ENCODE measurements around the gene MMP8. TPM values are rescaled to one million over a fixed set of nuclear protein-coding genes. Genes with fewer than 3 reads are reported as not detected.
A peak's percentile ranks its signal among the peaks of the same experiment; 100 is the strongest.

MMP8 gene
- total RNA-seq (2021; ENCODE audit: unreplicated experiment) (not detected), Bru-seq, nascent RNA (not detected), BruChase-seq, experiment 1, labeled RNA remaining after a 6-hour chase (percentile 12 among the genes with signal in this experiment), BruChase-seq, experiment 2, labeled RNA remaining after a 2-hour chase (percentile 6 among the genes with signal in this experiment)
- polyA plus RNA-seq (2012): 0.03 TPM in 1 of 2 replicates, not detected in the other
- long read RNA-seq: 0 reads

- no TSS peak for BruUV-seq (replicated peaks)
Measured at GRCh38 chr11:102724904-102725500, at the start of gene MMP8. Gene MMP8, minus strand, starts transcription at chr11:102724954. Its CDS starts 99 bp downstream, at chr11:102724855.

More at GRCh38 chr11:102724904-102725500, at the start of gene MMP8:
- Histone ChIP-seq H3K4me2 (ENCODE audit: low read length) (no peak within 1 kb of the TSS), H3K27me3 (ENCODE audit: insufficient read depth, low read length) (no peaks in the 10 kb centered on the region), H3K79me2 (ENCODE audit: insufficient read depth, low read length) (no peaks in the 10 kb centered on the region), H3K9me2 (ENCODE audit: insufficient read depth) (no peaks in the 10 kb centered on the region), H3K36me3 (ENCODE audit: control insufficient read depth in 1 of 2, insufficient read depth in 2 of 2, low read length in 2 of 2) (no peaks in the 10 kb centered on the region), H2AFZ (ENCODE audit: low read depth, low read length, poor library complexity, severe bottlenecking) (no peak within 1 kb of the TSS), H4K20me1 (ENCODE audit: insufficient read depth) (no peaks in the 10 kb centered on the region), H3K9me3 (ENCODE audit: control insufficient read depth in 1 of 2, insufficient read depth in 1 of 2, low read depth in 1 of 2, low read length in 2 of 2) (no peaks in the 10 kb centered on the region), H3K4me1 (ENCODE audit: control insufficient read depth in 1 of 2, insufficient read depth in 2 of 2, low read length in 2 of 2) (no peaks in the 10 kb centered on the region), H3K9ac (ENCODE audit: low read length) (no peak within 1 kb of the TSS), H3K4me3 (replicated peaks in 1 of 2; ENCODE audit: low read depth in 1 of 2, low read length in 2 of 2) (no peak within 1 kb of the TSS), H3K27ac (ENCODE audit: low read depth, low read length) (no peak within 1 kb of the TSS)
- no peak for TF ChIP-seq YY1 (IDR thresholded peaks at IDR 0.05; ENCODE audit: extremely low read depth, insufficient replicate concordance, low read depth, low read length)
- TF ChIP-seq, protein P1, sequence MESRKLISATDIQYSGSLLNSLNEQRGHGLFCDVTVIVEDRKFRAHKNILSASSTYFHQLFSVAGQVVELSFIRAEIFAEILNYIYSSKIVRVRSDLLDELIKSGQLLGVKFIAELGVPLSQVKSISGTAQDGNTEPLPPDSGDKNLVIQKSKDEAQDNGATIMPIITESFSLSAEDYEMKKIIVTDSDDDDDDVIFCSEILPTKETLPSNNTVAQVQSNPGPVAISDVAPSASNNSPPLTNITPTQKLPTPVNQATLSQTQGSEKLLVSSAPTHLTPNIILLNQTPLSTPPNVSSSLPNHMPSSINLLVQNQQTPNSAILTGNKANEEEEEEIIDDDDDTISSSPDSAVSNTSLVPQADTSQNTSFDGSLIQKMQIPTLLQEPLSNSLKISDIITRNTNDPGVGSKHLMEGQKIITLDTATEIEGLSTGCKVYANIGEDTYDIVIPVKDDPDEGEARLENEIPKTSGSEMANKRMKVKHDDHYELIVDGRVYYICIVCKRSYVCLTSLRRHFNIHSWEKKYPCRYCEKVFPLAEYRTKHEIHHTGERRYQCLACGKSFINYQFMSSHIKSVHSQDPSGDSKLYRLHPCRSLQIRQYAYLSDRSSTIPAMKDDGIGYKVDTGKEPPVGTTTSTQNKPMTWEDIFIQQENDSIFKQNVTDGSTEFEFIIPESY (IDR thresholded peaks at IDR 0.05; ENCODE audit: extremely low read depth, insufficient replicate concordance, low read length): no peak
- TF ChIP-seq CBX3 (IDR thresholded peaks at IDR 0.05; ENCODE audit: low read depth): no peak
- TF ChIP-seq SRF (IDR thresholded peaks at IDR 0.05; ENCODE audit: low read depth): no peak
- TF ChIP-seq EZH2 (IDR thresholded peaks at IDR 0.05): no peak
- no peak for TF ChIP-seq ATF3 (IDR thresholded peaks at IDR 0.05)
- no peak for TF ChIP-seq SP1 (IDR thresholded peaks at IDR 0.05; ENCODE audit: low read depth)
- TF ChIP-seq ZFX (IDR thresholded peaks at IDR 0.05): no peak
- TF ChIP-seq, protein P2, sequence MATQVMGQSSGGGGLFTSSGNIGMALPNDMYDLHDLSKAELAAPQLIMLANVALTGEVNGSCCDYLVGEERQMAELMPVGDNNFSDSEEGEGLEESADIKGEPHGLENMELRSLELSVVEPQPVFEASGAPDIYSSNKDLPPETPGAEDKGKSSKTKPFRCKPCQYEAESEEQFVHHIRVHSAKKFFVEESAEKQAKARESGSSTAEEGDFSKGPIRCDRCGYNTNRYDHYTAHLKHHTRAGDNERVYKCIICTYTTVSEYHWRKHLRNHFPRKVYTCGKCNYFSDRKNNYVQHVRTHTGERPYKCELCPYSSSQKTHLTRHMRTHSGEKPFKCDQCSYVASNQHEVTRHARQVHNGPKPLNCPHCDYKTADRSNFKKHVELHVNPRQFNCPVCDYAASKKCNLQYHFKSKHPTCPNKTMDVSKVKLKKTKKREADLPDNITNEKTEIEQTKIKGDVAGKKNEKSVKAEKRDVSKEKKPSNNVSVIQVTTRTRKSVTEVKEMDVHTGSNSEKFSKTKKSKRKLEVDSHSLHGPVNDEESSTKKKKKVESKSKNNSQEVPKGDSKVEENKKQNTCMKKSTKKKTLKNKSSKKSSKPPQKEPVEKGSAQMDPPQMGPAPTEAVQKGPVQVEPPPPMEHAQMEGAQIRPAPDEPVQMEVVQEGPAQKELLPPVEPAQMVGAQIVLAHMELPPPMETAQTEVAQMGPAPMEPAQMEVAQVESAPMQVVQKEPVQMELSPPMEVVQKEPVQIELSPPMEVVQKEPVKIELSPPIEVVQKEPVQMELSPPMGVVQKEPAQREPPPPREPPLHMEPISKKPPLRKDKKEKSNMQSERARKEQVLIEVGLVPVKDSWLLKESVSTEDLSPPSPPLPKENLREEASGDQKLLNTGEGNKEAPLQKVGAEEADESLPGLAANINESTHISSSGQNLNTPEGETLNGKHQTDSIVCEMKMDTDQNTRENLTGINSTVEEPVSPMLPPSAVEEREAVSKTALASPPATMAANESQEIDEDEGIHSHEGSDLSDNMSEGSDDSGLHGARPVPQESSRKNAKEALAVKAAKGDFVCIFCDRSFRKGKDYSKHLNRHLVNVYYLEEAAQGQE (IDR thresholded peaks at IDR 0.05; ENCODE audit: low read depth): no peak
- TF ChIP-seq ELF1 (IDR thresholded peaks at IDR 0.05; ENCODE audit: borderline replicate concordance, low read depth): no peak
- no peak for TF ChIP-seq EZH2phosphoT487 (IDR thresholded peaks at IDR 0.05; ENCODE audit: borderline replicate concordance)
- no peak for TF ChIP-seq EGR1 (IDR thresholded peaks at IDR 0.05; ENCODE audit: low read depth)
- TF ChIP-seq JUND (IDR thresholded peaks at IDR 0.05): no peak
- no peak for TF ChIP-seq POLR2AphosphoS5 (IDR thresholded peaks at IDR 0.05; ENCODE audit: low read depth, low read length)
- TF ChIP-seq FOSL1 (IDR thresholded peaks at IDR 0.05; ENCODE audit: low read depth): no peak
- TF ChIP-seq TCF7L2 (IDR thresholded peaks at IDR 0.05; ENCODE audit: borderline replicate concordance, extremely low read depth, insufficient read depth, insufficient read length): no peak
- no peak for TF ChIP-seq POLR2A (IDR thresholded peaks at IDR 0.05; ENCODE audit: borderline replicate concordance, extremely low read depth, insufficient read depth, insufficient read length)
- TF ChIP-seq, protein P3, sequence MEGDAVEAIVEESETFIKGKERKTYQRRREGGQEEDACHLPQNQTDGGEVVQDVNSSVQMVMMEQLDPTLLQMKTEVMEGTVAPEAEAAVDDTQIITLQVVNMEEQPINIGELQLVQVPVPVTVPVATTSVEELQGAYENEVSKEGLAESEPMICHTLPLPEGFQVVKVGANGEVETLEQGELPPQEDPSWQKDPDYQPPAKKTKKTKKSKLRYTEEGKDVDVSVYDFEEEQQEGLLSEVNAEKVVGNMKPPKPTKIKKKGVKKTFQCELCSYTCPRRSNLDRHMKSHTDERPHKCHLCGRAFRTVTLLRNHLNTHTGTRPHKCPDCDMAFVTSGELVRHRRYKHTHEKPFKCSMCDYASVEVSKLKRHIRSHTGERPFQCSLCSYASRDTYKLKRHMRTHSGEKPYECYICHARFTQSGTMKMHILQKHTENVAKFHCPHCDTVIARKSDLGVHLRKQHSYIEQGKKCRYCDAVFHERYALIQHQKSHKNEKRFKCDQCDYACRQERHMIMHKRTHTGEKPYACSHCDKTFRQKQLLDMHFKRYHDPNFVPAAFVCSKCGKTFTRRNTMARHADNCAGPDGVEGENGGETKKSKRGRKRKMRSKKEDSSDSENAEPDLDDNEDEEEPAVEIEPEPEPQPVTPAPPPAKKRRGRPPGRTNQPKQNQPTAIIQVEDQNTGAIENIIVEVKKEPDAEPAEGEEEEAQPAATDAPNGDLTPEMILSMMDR (IDR thresholded peaks at IDR 0.05 in 2 of 3, conservative IDR thresholded peaks at IDR 0.05 in 1 of 3; ENCODE audit: borderline replicate concordance in 1 of 3, insufficient read depth in 1 of 3, low read depth in 2 of 3, low read length in 2 of 3): no peak
- no peak for TF ChIP-seq ZNF274 (IDR thresholded peaks at IDR 0.05; ENCODE audit: low read depth, low read length)
- ATAC-seq (no peak), DNase-seq (ENCODE audit: low read depth, low spot score) (no peak)
- intact Hi-C loops (cut with micrococcal nuclease): no loop called here
- ChIA-PET POLR2A (no interaction called here), RAD21 (ENCODE audit: low non-redundant PET in 1 of 2, low total read pairs in 2 of 2, uncharacterized antibody in 2 of 2, unreplicated experiment in 2 of 2) (no interaction called here), CTCF (no interaction called here)

All from HCT116 (cell line).